ENCODE data around the gene SH3BP5.

Gene SH3BP5

GRCh38 chr3:15243822-15244482 is 88.4 kb downstream of the SH3BP5 start:
- DNase-seq (ENCODE audit: low spot score): no peak

GRCh38 chr3:15241341-15241740 is 91.0 kb downstream of the SH3BP5 start:
- peak; percentile 33 for DNase-seq (ENCODE audit: low spot score)

- DNase-seq (ENCODE audit: low spot score): no peak
Observed at GRCh38 chr3:15229262-15229661, 103.1 kb downstream of the SH3BP5 start.

- no peak for DNase-seq (ENCODE audit: low spot score)
Observed at GRCh38 chr3:15228147-15228546, 104.2 kb downstream of the SH3BP5 start.

- DNase-seq (ENCODE audit: low spot score): no peak
Observed at GRCh38 chr3:15223685-15224572, 108.5 kb downstream of the SH3BP5 start.

- no peak for DNase-seq (ENCODE audit: low spot score)
Observed at GRCh38 chr3:15221574-15222217, 110.7 kb downstream of the SH3BP5 start.

- no peak for DNase-seq (ENCODE audit: low spot score)
Observed at GRCh38 chr3:15220661-15221060, 111.7 kb downstream of the SH3BP5 start.

GRCh38 chr3:15220056-15220455 is 112.3 kb downstream of the SH3BP5 start:
- DNase-seq (ENCODE audit: low spot score): no peak

- no peak for DNase-seq (ENCODE audit: low spot score)
Observed at GRCh38 chr3:15218689-15219088, 113.7 kb downstream of the SH3BP5 start.

GRCh38 chr3:15217841-15218267 is 114.5 kb downstream of the SH3BP5 start:
- no peak for DNase-seq (ENCODE audit: low spot score)

GRCh38 chr3:15217011-15217671 is 115.2 kb downstream of the SH3BP5 start:
- no peak for DNase-seq (ENCODE audit: low spot score)

GRCh38 chr3:15216501-15216900 is 115.9 kb downstream of the SH3BP5 start:
- DNase-seq (ENCODE audit: low spot score): no peak

- DNase-seq (ENCODE audit: low spot score): no peak
Observed at GRCh38 chr3:15215996-15216395, 116.4 kb downstream of the SH3BP5 start.

- DNase-seq (ENCODE audit: low spot score): no peak
Observed at GRCh38 chr3:15214758-15215157, 117.6 kb downstream of the SH3BP5 start.

GRCh38 chr3:15211937-15212336 is 120.4 kb downstream of the SH3BP5 start:
- DNase-seq (ENCODE audit: low spot score): no peak

- peak; percentile 8 for DNase-seq (ENCODE audit: low spot score)
Observed at GRCh38 chr3:15207836-15208504, 124.4 kb downstream of the SH3BP5 start.

GRCh38 chr3:15206662-15207576 is 125.5 kb downstream of the SH3BP5 start:
- peak; percentile 38 for DNase-seq (ENCODE audit: low spot score)

- DNase-seq (ENCODE audit: low spot score): peak; percentile 97
Observed at GRCh38 chr3:15205934-15206661, 126.3 kb downstream of the SH3BP5 start, which contains the start of gene CAPN7. Gene CAPN7 (plus strand): TSS chr3:15206246. CDS start chr3:15206496, 250 bp downstream.

- no peak for DNase-seq (ENCODE audit: low spot score)
Observed at GRCh38 chr3:15205482-15205933, 126.9 kb downstream of the SH3BP5 start.

Measured in hematopoietic multipotent progenitor cell treated with erythropoietin and hydrocortisone succinate and interleukin-3 and kit ligand, for 15 days (in vitro differentiated cells).